ENCODE results near the gene EXOC3.

The EXOC3 gene

DNA sequence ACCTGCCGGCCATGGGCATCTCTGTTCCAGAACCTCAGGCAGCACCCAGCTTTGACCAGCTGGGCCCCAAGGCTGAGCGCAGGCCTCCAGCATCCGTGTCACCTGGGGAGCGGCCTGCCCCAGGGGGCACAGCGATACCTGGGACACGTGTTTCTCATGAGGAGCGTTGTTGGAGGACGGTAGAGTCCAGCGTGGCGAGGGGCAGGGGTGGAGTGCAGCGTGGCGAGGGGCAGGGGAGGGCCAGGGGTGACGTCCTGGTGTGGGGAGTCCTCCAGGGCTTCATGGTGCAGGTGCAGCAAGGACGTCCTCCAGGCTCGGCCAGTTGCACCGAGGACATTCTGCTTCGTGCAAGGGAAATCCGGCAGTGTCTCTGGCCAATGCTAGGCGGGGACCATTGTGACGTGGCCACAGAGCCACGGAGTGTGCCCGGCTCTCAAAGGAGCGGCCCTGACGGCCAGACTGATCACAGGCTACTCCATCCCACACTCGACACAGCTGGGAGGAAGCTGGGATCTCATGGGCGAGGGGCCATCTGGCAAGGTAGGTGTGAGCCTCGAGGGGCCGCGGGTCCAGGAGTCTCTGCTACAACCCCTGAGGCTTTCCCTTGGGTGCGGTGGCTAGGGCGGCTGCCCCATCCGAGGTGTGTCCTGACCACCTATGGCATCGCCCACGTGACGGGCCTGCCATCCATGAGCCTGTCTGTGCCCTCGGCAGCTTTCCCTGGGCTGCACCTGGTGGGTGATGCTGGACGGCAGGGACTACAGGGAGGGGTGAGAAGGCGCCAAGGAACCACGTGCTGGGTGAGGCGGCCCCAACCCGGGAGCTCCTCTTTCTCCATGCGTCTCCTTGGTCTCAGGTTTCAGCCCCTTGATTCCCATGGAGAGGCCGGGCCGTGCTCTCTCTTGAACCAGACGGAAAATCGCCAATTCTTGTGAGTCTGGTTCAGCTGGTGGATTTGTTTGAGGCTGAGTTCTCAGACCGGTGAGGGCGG lies 47.4 kb downstream of the EXOC3 start:
- no peak overlapping the region for H3K4me3 ChIP-seq (ENCODE audit: low read depth, low read length)
- TF ChIP-seq, protein P1, sequence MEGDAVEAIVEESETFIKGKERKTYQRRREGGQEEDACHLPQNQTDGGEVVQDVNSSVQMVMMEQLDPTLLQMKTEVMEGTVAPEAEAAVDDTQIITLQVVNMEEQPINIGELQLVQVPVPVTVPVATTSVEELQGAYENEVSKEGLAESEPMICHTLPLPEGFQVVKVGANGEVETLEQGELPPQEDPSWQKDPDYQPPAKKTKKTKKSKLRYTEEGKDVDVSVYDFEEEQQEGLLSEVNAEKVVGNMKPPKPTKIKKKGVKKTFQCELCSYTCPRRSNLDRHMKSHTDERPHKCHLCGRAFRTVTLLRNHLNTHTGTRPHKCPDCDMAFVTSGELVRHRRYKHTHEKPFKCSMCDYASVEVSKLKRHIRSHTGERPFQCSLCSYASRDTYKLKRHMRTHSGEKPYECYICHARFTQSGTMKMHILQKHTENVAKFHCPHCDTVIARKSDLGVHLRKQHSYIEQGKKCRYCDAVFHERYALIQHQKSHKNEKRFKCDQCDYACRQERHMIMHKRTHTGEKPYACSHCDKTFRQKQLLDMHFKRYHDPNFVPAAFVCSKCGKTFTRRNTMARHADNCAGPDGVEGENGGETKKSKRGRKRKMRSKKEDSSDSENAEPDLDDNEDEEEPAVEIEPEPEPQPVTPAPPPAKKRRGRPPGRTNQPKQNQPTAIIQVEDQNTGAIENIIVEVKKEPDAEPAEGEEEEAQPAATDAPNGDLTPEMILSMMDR (IDR thresholded peaks at IDR 0.05; ENCODE audit: insufficient read depth, low read depth, low read length, missing control alignments): no peak
- DNase-seq (ENCODE audit: low read depth): no peak

DNA sequence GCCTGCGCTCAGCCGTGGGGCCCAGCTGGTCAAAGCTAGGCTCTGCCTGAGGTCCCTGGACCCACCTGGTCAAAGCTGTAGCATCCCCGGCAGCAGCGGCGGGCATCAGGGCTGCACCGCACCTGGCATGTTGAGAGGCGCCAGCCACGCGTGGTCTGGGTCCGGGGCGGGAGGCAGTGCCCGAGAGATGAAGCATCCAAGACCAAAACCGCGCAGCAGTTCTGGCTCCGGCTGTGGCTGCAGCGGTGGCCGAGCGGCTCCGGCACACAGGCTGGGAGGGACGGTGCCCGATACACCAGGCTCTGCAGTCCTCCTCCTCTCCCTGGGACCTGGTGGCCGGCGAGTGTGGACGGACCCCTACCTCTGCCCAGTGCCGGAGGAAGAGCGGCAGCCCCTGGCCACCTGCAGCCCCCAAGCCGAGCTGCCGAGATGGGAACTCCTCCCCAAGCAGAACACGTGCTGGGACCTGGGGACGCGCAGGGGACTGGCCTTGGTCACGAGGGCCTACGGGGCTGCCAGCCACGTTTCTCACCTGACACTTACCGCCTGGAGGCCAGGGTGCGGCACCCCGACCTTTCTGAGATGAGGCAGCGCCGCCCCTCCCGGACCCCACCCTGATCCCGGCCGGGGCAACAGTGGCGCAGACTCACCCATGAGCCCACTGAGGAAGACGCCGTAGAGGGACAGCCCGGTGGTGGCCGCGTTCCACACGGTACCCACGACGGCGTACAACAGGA lies 48.3 kb downstream of the EXOC3 start:
- H3K4me3 ChIP-seq (ENCODE audit: low read depth, low read length): no peak overlapping the region
- DNase-seq (ENCODE audit: low read depth): no peak
- TF ChIP-seq, protein P1 (IDR thresholded peaks at IDR 0.05; ENCODE audit: insufficient read depth, low read depth, low read length, missing control alignments): no peak

DNA sequence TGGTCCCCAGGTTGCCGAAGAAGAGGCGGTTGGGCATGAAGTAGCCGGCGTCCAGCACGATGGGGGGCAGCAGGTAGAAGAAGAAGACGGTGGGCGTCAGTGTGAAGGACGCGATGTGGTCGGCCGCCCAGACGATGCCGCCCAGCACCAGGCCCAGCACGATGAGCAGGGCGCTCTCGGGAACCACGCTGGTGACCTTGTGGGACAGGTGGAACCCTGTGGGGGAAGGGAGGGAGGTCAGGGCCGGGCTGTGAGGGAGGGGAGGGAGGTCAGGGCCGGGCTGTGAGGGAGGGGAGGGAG lies 48.8 kb downstream of the EXOC3 start:
- TF ChIP-seq, protein P1 (IDR thresholded peaks at IDR 0.05; ENCODE audit: insufficient read depth, low read depth, low read length, missing control alignments): no peak
- no peak overlapping the region for H3K4me3 ChIP-seq (ENCODE audit: low read depth, low read length)
- no peak for DNase-seq (ENCODE audit: low read depth)

DNA sequence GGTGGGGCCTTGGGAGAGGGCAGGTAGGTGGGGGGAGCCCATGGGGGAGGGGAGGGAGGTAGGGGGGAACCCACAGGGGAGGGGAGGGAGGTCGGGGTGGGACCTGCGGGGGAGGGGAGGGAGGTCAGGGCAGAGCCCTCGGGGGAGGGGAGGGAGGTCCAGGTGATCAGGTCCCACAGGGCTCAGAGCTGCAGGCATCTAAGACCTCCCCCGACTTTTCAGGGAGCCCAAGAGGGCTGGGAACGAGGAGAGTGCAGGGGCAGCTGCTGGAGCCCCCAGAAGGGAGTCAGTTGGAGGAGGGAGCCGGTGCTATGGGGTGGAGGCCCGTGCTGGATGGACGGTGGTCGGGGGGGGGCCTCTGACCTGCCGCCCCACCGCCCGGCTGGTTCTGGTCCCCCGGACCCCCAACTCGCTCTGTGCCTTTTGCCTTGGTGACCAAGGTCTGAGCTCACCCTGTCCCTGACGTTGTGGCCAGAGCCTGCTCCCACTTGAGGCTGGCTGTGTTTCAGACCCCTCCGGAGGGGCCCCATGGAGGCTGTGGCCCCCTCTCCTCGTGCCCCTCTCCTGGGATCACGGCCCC lies 49.4 kb downstream of the EXOC3 start:
- DNase-seq (ENCODE audit: low read depth): no peak
- TF ChIP-seq, protein P1 (IDR thresholded peaks at IDR 0.05; ENCODE audit: insufficient read depth, low read depth, low read length, missing control alignments): no peak
- no peak overlapping the region for H3K4me3 ChIP-seq (ENCODE audit: low read depth, low read length)

DNA sequence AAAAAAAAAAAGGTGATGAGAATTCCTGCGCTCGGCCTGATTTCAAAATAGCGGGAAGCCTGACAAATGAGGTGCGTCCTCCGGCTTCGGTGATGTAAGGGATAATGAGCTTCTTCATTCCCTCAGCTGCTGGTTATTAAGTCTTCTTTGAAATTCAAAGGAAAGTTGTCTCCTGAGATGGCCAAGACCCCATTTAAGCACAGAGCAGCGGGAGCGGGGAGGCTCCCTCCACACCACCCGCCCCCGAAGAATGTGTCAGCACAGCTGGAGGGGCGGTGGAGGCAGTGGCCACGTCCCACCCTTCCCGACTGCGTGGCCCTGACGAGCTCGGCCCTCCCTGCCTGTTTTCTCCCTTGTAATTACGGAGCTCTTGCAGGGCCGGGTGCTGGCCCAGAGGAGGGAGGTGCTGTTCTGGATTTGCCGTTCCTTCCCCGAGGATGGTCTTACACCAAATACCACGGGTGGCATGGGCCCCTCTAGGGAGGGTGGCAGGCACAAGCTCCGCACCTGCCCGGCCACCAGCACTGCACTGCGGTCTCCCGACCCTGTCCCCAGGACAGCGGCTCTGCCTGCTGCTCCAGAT lies 50.2 kb downstream of the EXOC3 start:
- DNase-seq (ENCODE audit: low read depth): no peak
- no peak overlapping the region for H3K4me3 ChIP-seq (ENCODE audit: low read depth, low read length)
- TF ChIP-seq, protein P1 (IDR thresholded peaks at IDR 0.05; ENCODE audit: insufficient read depth, low read depth, low read length, missing control alignments): no peak

DNA sequence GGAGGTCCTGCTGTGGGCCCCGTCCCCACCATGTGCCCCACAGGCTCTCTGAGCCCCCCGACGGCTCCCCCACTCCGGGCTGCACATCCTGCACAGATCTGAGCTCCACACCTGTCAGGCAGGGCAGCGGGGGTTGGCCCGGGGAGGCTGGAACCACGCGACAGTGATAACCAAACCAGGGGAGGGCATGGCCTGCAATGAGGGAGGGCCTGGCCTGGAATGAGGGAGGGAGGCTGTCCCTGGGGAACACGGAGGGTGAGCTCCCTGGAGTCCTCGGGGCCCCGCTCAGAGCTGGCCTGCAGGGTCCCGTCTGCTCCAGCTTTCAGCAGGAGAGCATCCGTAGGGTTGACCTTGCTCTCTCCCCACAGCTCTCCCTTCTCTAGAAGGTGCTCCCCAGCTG lies 50.8 kb downstream of the EXOC3 start:
- no peak for DNase-seq (ENCODE audit: low read depth)
- H3K4me3 ChIP-seq (ENCODE audit: low read depth, low read length): no peak overlapping the region
- TF ChIP-seq, protein P1 (IDR thresholded peaks at IDR 0.05; ENCODE audit: insufficient read depth, low read depth, low read length, missing control alignments): no peak
